ENCODE results near the gene HECW1.

The HECW1 gene

DNA sequence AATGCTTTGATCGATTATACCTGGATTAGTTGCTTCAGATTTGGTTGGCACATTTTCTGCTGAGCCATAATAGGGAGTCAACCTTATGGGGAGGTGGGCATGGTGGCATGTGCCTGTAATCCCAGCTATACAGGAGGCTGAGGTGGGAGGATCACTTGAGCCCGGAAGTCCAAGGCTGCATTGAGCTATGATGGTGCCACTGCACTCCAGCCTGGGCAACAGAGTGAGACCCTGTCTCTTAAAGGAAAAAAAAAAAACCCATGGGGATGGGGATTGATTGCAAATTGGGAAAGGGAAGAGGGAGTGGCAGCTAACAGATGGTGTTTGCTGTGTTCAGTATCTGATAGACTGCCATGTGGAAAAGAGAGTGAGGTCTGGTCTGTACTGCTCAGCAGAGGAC lies 481.6 kb downstream of the HECW1 start:
- TF ChIP-seq FOXP2 (optimal IDR thresholded peaks at IDR 0.05; ENCODE audit: borderline replicate concordance, extremely low read depth, extremely low read length, insufficient read depth), result no peak
- no peak for TF ChIP-seq SIN3A (IDR thresholded peaks at IDR 0.05; ENCODE audit: borderline replicate concordance, insufficient read depth, low read length)
- no peak for TF ChIP-seq POLR2AphosphoS5 (IDR thresholded peaks at IDR 0.05; ENCODE audit: low read depth, low read length)
- no peak for TF ChIP-seq REST (IDR thresholded peaks at IDR 0.05; ENCODE audit: insufficient read depth in 1 of 2, low read depth in 2 of 2, low read length in 2 of 2)
- TF ChIP-seq TAF1 (IDR thresholded peaks at IDR 0.05; ENCODE audit: borderline replicate concordance, insufficient read depth, low read length), result no peak

DNA sequence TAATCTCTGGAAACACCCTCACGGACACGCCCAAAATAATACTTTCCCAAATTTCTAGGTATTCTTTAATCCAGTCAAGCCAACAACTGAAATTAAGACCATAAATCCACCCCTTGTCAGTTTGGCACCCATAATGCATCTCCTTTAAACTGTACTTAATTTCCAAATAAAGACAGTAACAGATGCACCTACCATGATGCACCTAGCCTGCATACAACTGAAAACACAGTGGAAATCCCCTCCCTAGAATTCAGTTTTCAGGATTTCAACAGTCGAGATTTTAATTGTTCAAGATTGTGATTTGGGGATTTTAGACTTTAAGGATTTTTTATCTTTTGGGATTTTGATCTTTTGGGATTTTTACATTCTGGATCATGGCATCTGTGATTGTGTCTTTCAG lies 487.6 kb downstream of the HECW1 start:
- no peak for TF ChIP-seq POLR2AphosphoS5 (IDR thresholded peaks at IDR 0.05; ENCODE audit: low read depth, low read length)
- no peak for TF ChIP-seq TAF1 (IDR thresholded peaks at IDR 0.05; ENCODE audit: borderline replicate concordance, insufficient read depth, low read length)
- TF ChIP-seq FOXP2 (optimal IDR thresholded peaks at IDR 0.05; ENCODE audit: borderline replicate concordance, extremely low read depth, extremely low read length, insufficient read depth), result no peak
- TF ChIP-seq REST (IDR thresholded peaks at IDR 0.05; ENCODE audit: insufficient read depth in 1 of 2, low read depth in 2 of 2, low read length in 2 of 2), result no peak
- no peak for TF ChIP-seq SIN3A (IDR thresholded peaks at IDR 0.05; ENCODE audit: borderline replicate concordance, insufficient read depth, low read length)

GRCh38 chr7:43602256-43602655 lies 489.8 kb downstream of the HECW1 start:
- TF ChIP-seq REST (IDR thresholded peaks at IDR 0.05; ENCODE audit: insufficient read depth in 1 of 2, low read depth in 2 of 2, low read length in 2 of 2) (no peak), FOXP2 (optimal IDR thresholded peaks at IDR 0.05; ENCODE audit: borderline replicate concordance, extremely low read depth, extremely low read length, insufficient read depth) (no peak), SIN3A (IDR thresholded peaks at IDR 0.05; ENCODE audit: borderline replicate concordance, insufficient read depth, low read length) (no peak), POLR2AphosphoS5 (IDR thresholded peaks at IDR 0.05; ENCODE audit: low read depth, low read length) (no peak), TAF1 (IDR thresholded peaks at IDR 0.05; ENCODE audit: borderline replicate concordance, insufficient read depth, low read length) (no peak)

GRCh38 chr7:43604251-43604650 lies 491.8 kb downstream of the HECW1 start:
- TF ChIP-seq POLR2AphosphoS5 (IDR thresholded peaks at IDR 0.05; ENCODE audit: low read depth, low read length), result no peak
- no peak for TF ChIP-seq SIN3A (IDR thresholded peaks at IDR 0.05; ENCODE audit: borderline replicate concordance, insufficient read depth, low read length)
- no peak for TF ChIP-seq TAF1 (IDR thresholded peaks at IDR 0.05; ENCODE audit: borderline replicate concordance, insufficient read depth, low read length)
- no peak for TF ChIP-seq FOXP2 (optimal IDR thresholded peaks at IDR 0.05; ENCODE audit: borderline replicate concordance, extremely low read depth, extremely low read length, insufficient read depth)
- TF ChIP-seq REST (IDR thresholded peaks at IDR 0.05; ENCODE audit: insufficient read depth in 1 of 2, low read depth in 2 of 2, low read length in 2 of 2), result no peak

DNA sequence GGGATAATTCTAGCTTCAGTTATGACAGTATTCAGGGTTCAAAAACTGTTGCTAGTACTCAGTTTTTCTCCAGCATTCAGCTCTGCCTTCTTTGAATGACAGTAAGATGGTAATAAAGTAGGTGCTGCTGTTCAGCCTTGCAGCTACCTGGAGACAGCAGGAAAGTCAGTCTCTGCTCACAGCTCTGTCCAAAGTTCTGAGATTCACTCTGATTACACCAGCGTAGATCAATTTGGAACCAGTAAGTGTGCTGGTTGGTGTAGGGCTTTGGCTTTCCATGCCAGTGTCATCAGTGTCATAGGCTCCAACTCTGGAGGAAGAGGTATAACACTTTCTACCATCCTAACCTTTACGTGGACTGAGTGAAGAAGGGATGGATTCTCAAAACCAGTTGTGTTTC lies 496.6 kb downstream of the HECW1 start:
- TF ChIP-seq REST (IDR thresholded peaks at IDR 0.05; ENCODE audit: insufficient read depth in 1 of 2, low read depth in 2 of 2, low read length in 2 of 2) (0 out of 4 replicates have a peak, but pooled peaks of 1 of the 2 experiments have one; percentile 54), POLR2AphosphoS5 (IDR thresholded peaks at IDR 0.05; ENCODE audit: low read depth, low read length) (no peak)
